GM12878 (cell line): Measurements from ENCODE around the gene CARD10. TPM values are rescaled to one million over a fixed set of nuclear protein-coding genes. Genes with fewer than 3 reads are reported as not detected.

Source experiments
- ATAC-seq: fragments of 200-7000 bp; cut with Tn5 transposase; 3 replicates; pipeline ENCODE4 v1.9.1; 2020; ENCODE audit warnings: mild to moderate bottlenecking, moderate library complexity
- BruUV-seq: library from RNA; stranded (reverse); fragments of 400-500 nt; replicated peaks from 2 replicates; lab custom pipeline; 2021; lab: Mats Ljungman, UMichigan
- CTCF ChIA-PET: fragments of 300-600 bp; sonication (Branson Sonifier 250); formaldehyde crosslinking; extraction: SDS; loops from one replicate; lab custom pipeline; 2021; ENCODE audit warnings: inconsistent platforms; lab: Yijun Ruan, JAX
- POLR2A ChIA-PET: fragments of 350-600 bp; formaldehyde crosslinking; extraction: SDS; loops from one replicate; lab custom pipeline; 2021; ENCODE audit warnings: inconsistent platforms; lab: Charles Lee
- RAD21 ChIA-PET: fragments of 300-600 bp; sonication (Branson Sonifier 250); formaldehyde crosslinking; loops from one replicate; lab custom pipeline; 2023; ENCODE audit warnings: antibody characterized with exemption; ENCODE audit not compliant: unreplicated experiment; lab: Charles Lee
- SMC1A ChIA-PET: fragments of 300-600 bp; sonication (Branson Sonifier 250); formaldehyde crosslinking; loops from one replicate; lab custom pipeline; 2023; ENCODE audit not compliant: unreplicated experiment, uncharacterized antibody; lab: Charles Lee
- DNase-seq: peaks from one replicate; pipeline ENCODE4 v3.0.0-alpha.2; 2011; ENCODE audit warnings: low read depth, low spot score
- FAIRE-seq: peaks from 3 replicates; lab custom pipeline; 2011; peaks lifted over from hg19 to GRCh38; lab: Jason Lieb, UNC
- H2AFZ ChIP-seq: 2 replicates; pipeline ENCODE4 v1.6.0; 2011; ENCODE audit warnings: low read depth, low read length, control low read depth; ENCODE audit not compliant: control insufficient read depth
- H3K27ac ChIP-seq: 2 replicates; pipeline ENCODE4 v1.5.1; 2011; ENCODE audit warnings: control low read depth; ENCODE audit not compliant: control insufficient read depth, insufficient read depth
- H3K27me3 ChIP-seq, 2 experiments: replicated peaks in 1 of 2; 2 replicates each; pipeline versions ENCODE4 v1.6.0 to v1.6.1; 2011; ENCODE audit warnings: low read length in 1 of 2; ENCODE audit not compliant: control insufficient read depth in 2 of 2, insufficient read depth in 2 of 2
- H3K36me3 ChIP-seq, 2 experiments: 2 replicates each; pipeline ENCODE4 v1.5.1; 2011; ENCODE audit warnings: low read length in 1 of 2; ENCODE audit not compliant: control insufficient read depth in 2 of 2, insufficient read depth in 2 of 2
- H3K4me1 ChIP-seq: 2 replicates; pipeline ENCODE4 v1.6.1; 2011; ENCODE audit warnings: mild to moderate bottlenecking, low read length, moderate library complexity, mixed read lengths; ENCODE audit not compliant: control insufficient read depth, insufficient read depth
- H3K4me2 ChIP-seq: 2 replicates; pipeline ENCODE4 v1.6.0; 2011; ENCODE audit warnings: control low read depth; ENCODE audit not compliant: control insufficient read depth, insufficient read depth
- H3K4me3 ChIP-seq: fragments of 200-600 bp; sonication (generic); 2 replicates; pipeline ENCODE4 v1.5.1; 2016
- H3K79me2 ChIP-seq: 2 replicates; pipeline ENCODE4 v1.6.0; 2011; ENCODE audit warnings: low read length; ENCODE audit not compliant: control insufficient read depth, insufficient read depth
- H3K9ac ChIP-seq: 2 replicates; pipeline ENCODE4 v1.8.0; 2011; ENCODE audit warnings: low read length, control low read depth, mixed read lengths; ENCODE audit not compliant: control insufficient read depth, insufficient read depth
- H3K9me3 ChIP-seq: replicated peaks from 3 replicates; pipeline ENCODE4 v1.5.1; 2011; ENCODE audit warnings: mild to moderate bottlenecking, low read length; ENCODE audit not compliant: control insufficient read depth, insufficient read depth
- H4K20me1 ChIP-seq: 2 replicates; pipeline ENCODE4 v1.6.0; 2011; ENCODE audit not compliant: control insufficient read depth, insufficient read depth
- ATF2 ChIP-seq: IDR thresholded peaks from 2 replicates; pipeline ENCODE4 v1.6.1; 2012; ENCODE audit warnings: low read length, inconsistent platforms
- CEBPB ChIP-seq, 2 experiments: fragments of 150-350 bp in 1 of 2; IDR thresholded peaks; 2 replicates each; pipeline ENCODE4 v1.6.1; 2012 to 2014; ENCODE audit warnings: low read depth in 2 of 2, low read length in 2 of 2, borderline replicate concordance in 1 of 2, inconsistent platforms in 1 of 2
- MEF2B ChIP-seq: fragments of 450-650 bp; IDR thresholded peaks from 2 replicates; pipeline ENCODE4 v1.6.1; 2018; ENCODE audit warnings: mild to moderate bottlenecking, moderate library complexity; ENCODE audit not compliant: partially characterized antibody, poor library complexity, severe bottlenecking
- STAT1 ChIP-seq: fragments of 450-650 bp; conservative IDR thresholded peaks from 2 replicates; pipeline ENCODE4 v1.6.1; 2014; ENCODE audit warnings: antibody characterized with exemption, mild to moderate bottlenecking
- TARDBP ChIP-seq: IDR thresholded peaks from 2 replicates; pipeline ENCODE4 v1.6.1; 2016; ENCODE audit warnings: borderline replicate concordance
- WGBS: methylation state at CpG from one replicate; pipeline ENCODE4 v1.1.6; 2016; ENCODE audit warnings: low lambda C conversion rate; ENCODE audit not compliant: insufficient replicate concordance, insufficient coverage; ENCODE audit errors: missing lambda C conversion rate; 5-methylcytosine and 5-hydroxymethylcytosine counted together
- in situ Hi-C: fragments of 300-500 bp; cut with MboI; formaldehyde crosslinking; loops from 9 replicates; pipeline ENCODE4 v1.14.3; 2018; ENCODE audit warnings: mixed read lengths
- intact Hi-C: fragments of 100-400 bp; cut with micrococcal nuclease; formaldehyde crosslinking; loops from one replicate; pipeline ENCODE4 v1.14.2; 2022; ENCODE audit not compliant: unreplicated experiment
- polyA plus RNA-seq, 11 experiments: library from polyadenylated mRNA; depleted of rRNA in 4 of 11; unstranded in 6 of 11; stranded (reverse) in 5 of 11; fragments of >200 nt; fragmentation: Nextera tagmentation in 4 of 11; fragmentation: Illumina TruSeq in 1 of 11; extraction: Ambion mirVana in 4 of 11; extraction: Trizol in 1 of 11; gene quantifications; 1 replicate in 1 of 11; 2 replicates in 10 of 11; pipeline versions ENCODE4 v1.2.1 to v1.2.3, GENCODE V29; 2011 to 2016; ENCODE audit warnings: inconsistent platforms in 2 of 11, missing spikeins in 2 of 11, low read depth in 1 of 11
- total RNA-seq, 4 experiments: library from RNA; depleted of rRNA in 3 of 4; stranded (reverse); fragments of >200 nt in 3 of 4; fragmentation: Illumina TruSeq in 1 of 4; extraction: Trizol in 1 of 4; gene quantifications; 2 replicates each; pipeline versions ENCODE4 v1.2.1 to v1.2.3, GENCODE V29; 2013 to 2021

Gene CARD10
- total and polyA plus RNA-seq, 10 of the 15 experiments (the other 5 are each of a cell fraction or from before 2014, with no cell fraction given), result 0.08 to 0.10 (median 0.10) TPM; not detected in 7

GRCh38 chr22:37558815-37559214 is 39.6 kb upstream of the CARD10 start:
- H3K79me2 ChIP-seq, result no peaks in the 10 kb centered on the region
- H3K9ac ChIP-seq, result no peak overlapping the region
- H3K27me3 ChIP-seq, result peaks cover 16 to 18% of the 10 kb centered on the region in 2 experiments
- H4K20me1 ChIP-seq, result no peaks in the 10 kb centered on the region
- SMC1A ChIA-PET, result interaction anchor here (2.5 kb wide), 1 partner anchor 8 kb away, joined by 17 read pairs; no protein-coding TSS in a partner anchor
- intact Hi-C loops, result no loop called here
- CTCF ChIA-PET, result interaction anchor here (0.6 kb wide), 1 partner anchor 9 kb away, joined by 3 read pairs; no protein-coding TSS in a partner anchor
- RAD21 ChIA-PET, result no interaction called here
- no peak overlapping the region for H3K4me2 ChIP-seq
- H3K9me3 ChIP-seq, result no peaks in the 10 kb centered on the region
- no peak overlapping the region for H3K27ac ChIP-seq
- DNase-seq (no peak), FAIRE-seq (no peak), ATAC-seq (no peak)
- no peaks in the 10 kb centered on the region for H3K36me3 ChIP-seq
- 55% methylated on average over 7 of the region's 7 CpGs for WGBS
- no TSS peak for BruUV-seq
- TF ChIP-seq CEBPB (IDR thresholded peaks at IDR 0.05; ENCODE audit: borderline replicate concordance in 1 of 2, low read depth in 2 of 2, low read length in 2 of 2), result no peak
- no peak for TF ChIP-seq TARDBP
- TF ChIP-seq MEF2B, result no peak
- no peak for TF ChIP-seq STAT1
- no peak for TF ChIP-seq ATF2
- H3K4me3 ChIP-seq, result no peak overlapping the region
- POLR2A ChIA-PET, result no interaction called here
- no peaks in the 10 kb centered on the region; the same call in 1 of the 2 replicates for H3K4me1 ChIP-seq
- in situ Hi-C loops, result no loop called here
- no peak overlapping the region for H2AFZ ChIP-seq
